Retinal pigment epithelial cell (primary cell): ENCODE measurements around the gene COL6A1.

Experiments
- DNase-seq: peaks from one replicate; pipeline ENCODE4 v3.0.0-alpha.2; 2010; ENCODE audit warnings: low read depth
- H3K4me3 ChIP-seq: 2 replicates; pipeline ENCODE4 v1.5.1; 2011; ENCODE audit warnings: mild to moderate bottlenecking, low read length, control low read depth, moderate library complexity
- TF ChIP-seq, protein P1 (sequence below): conservative IDR thresholded peaks from 2 replicates; pipeline ENCODE4 v1.5.1; 2011; ENCODE audit warnings: low read depth, low read length, control low read depth, inconsistent platforms

The COL6A1 gene

DNA sequence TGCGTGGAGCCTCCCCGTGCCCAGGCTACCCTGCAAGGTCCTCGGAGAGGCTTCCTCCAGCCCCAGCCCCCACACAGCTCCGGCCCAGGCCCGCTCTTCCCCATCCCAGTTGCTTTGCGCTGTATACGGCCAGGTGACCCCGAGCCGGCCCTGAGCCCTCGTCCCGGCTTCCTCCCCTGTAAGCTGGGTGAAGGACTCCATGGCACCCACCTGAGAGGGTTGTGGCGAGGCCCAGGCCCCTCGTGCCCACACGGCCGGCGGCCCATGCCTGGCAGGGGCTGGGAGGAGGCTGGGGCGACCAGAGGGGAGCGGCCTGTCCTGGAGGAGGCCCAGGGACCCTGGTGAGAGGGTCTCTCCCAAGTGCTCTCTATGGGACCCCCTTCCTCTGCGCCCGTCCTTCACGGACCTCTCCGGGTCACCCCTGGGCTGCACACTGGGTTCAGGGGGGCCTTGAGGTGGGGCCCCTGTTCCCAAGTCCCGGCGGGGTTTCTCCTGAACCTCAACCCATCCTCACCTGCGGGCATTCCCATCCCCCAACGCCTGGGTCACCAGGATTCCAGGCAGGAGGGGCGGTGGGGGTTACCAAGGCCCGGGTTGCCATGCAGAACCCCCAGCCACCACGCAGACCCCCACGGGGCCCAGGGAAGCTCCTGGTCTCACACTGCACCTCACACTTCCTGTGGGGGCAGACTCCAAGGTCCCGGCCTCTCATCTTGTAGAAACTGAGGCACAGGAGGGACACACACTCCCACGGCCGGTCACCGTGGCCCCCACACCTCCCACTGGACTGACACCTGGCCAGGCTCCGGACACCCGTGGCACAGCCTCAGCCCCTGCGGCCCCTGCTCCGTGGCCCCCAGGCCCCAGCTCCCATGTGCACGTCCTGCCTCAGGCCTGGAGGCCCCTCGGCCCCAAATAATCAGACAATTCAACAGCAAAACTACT, 25.2 kb downstream of the COL6A1 start:
- no peak for DNase-seq
- H3K4me3 ChIP-seq: no peak overlapping the region
- TF ChIP-seq, protein P1, sequence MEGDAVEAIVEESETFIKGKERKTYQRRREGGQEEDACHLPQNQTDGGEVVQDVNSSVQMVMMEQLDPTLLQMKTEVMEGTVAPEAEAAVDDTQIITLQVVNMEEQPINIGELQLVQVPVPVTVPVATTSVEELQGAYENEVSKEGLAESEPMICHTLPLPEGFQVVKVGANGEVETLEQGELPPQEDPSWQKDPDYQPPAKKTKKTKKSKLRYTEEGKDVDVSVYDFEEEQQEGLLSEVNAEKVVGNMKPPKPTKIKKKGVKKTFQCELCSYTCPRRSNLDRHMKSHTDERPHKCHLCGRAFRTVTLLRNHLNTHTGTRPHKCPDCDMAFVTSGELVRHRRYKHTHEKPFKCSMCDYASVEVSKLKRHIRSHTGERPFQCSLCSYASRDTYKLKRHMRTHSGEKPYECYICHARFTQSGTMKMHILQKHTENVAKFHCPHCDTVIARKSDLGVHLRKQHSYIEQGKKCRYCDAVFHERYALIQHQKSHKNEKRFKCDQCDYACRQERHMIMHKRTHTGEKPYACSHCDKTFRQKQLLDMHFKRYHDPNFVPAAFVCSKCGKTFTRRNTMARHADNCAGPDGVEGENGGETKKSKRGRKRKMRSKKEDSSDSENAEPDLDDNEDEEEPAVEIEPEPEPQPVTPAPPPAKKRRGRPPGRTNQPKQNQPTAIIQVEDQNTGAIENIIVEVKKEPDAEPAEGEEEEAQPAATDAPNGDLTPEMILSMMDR: no peak

DNA sequence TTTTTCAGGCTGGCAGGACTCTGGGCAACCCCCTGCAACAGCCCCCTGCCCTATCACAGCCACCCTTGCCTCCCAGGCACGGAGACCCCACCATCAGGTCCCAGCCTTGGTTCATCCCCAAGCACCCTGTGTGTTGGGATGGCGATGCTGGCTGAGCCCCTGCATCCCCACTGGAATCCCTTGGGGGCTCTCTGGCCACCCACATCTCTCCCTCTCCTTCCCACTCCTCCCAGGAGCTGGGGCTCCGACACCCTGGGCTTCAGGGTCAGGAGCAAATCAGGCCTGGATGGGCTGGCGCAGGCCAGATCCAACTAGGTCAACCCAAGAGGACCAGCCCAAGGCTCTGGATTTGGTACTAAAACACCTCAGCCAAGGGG, 25.9 kb downstream of the COL6A1 start:
- DNase-seq: no peak
- H3K4me3 ChIP-seq: no peak overlapping the region
- TF ChIP-seq, protein P1: no peak

- no peak overlapping the region for H3K4me3 ChIP-seq
- TF ChIP-seq, protein P1: no peak
- DNase-seq: no peak
These were observed 27.5 kb downstream of the COL6A1 start for GRCh38 chr21:46008893-46009621.

GRCh38 chr21:46009951-46010705, 28.6 kb downstream of the COL6A1 start:
- DNase-seq: no peak
- TF ChIP-seq, protein P1: no peak
- no peak overlapping the region for H3K4me3 ChIP-seq

GRCh38 chr21:46011267-46011967, 29.8 kb downstream of the COL6A1 start:
- TF ChIP-seq, protein P1: no peak
- DNase-seq: no peak
- no peak overlapping the region for H3K4me3 ChIP-seq

DNA sequence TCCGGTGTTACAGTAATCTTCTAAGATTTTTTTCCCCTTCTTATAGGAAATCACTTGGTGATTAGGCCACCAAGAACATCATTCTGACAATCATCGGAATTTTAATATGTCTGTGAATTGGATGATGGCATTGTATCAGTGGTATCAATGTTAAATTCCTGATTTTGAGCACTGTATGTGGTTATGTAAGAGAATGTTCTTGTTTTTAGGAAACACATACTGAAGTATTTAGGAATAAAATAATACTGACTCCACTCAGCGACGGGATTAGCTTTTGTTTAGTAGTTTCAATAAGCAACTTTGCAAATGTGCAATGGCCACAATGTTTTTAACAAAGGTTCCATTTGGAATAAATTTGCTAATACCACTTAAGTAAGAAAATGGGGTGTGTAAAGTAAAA, 30.6 kb downstream of the COL6A1 start:
- no peak for DNase-seq
- TF ChIP-seq, protein P1: no peak
- H3K4me3 ChIP-seq: no peak overlapping the region
